HTR-8/SVneo (cell line): Measurements from ENCODE around the gene VEGFD.

ENCODE experiments used
- DNase-seq: peaks from one replicate; pipeline ENCODE4 v3.0.0; 2011; ENCODE audit warnings: low spot score, mixed read lengths; ENCODE audit not compliant: insufficient read length
- FAIRE-seq: peaks from 2 replicates; lab custom pipeline; 2011; peaks lifted over from hg19 to GRCh38; lab: Jason Lieb, UNC

VEGFD gene, protein sequence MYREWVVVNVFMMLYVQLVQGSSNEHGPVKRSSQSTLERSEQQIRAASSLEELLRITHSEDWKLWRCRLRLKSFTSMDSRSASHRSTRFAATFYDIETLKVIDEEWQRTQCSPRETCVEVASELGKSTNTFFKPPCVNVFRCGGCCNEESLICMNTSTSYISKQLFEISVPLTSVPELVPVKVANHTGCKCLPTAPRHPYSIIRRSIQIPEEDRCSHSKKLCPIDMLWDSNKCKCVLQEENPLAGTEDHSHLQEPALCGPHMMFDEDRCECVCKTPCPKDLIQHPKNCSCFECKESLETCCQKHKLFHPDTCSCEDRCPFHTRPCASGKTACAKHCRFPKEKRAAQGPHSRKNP

DNA sequence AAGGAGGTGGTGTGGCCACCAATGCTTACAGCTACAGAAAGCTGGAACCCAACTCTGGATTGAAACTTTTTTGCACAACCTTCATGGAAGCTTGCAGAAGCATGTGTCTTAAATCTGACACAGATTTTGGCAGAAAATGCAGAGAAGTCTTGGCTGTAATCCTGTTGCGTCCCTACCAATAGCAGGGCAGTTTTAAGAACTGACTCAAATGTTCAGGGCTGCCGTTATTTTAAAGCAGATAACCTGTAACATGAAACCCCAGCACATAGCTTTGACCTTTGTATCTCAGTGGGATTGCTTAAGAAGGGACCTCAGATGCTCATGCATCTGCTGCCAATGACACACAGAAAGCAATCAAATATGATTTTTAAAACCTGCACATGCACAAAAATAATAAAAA is at the start of gene VEGFD:
VEGFD (minus strand) TSS at position 110 of the 400 bp plus-strand sequence. CDS start 467 bp downstream, outside the sequence.
- FAIRE-seq (no peak), DNase-seq (no peak)

DNA sequence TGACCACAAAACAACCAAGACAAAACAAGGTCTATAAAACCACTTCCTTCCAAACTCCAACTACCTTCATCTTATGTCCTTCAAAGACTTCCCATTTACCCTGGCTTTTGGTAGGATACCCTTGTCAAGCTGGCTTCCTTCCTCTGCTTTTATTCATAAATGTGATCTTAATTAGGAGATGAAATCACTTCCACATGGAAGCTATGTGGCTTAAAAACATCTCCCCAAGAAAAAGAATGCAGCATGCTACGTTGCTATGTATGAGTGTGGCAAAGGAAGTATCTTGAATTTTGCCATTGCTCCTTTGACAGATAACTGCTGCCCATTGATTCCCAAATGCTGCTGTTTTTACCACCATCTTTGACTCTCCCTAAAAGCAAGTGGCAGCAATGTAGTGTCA is 46.4 kb upstream of the VEGFD start:
- DNase-seq (no peak), FAIRE-seq (no peak)

DNA sequence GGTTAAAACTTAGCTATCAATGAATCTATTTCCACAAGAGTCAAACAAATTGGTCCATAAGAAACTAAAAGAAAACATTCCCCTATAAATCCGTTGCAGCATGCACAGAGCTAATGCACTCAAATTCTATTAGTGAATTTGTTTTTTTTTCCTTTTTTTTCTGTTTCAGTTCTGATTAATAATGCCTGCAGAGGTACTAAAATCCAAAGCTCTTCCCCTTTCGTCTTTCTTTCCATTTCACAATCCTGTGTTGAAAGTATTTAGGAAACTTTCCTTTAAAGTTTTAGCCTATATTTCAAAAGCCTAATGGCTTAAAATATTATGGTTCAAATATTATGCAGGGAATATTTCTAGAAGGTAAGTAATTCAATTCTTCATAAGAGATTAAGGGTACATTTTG is 45.9 kb upstream of the VEGFD start:
- DNase-seq: no peak

DNA sequence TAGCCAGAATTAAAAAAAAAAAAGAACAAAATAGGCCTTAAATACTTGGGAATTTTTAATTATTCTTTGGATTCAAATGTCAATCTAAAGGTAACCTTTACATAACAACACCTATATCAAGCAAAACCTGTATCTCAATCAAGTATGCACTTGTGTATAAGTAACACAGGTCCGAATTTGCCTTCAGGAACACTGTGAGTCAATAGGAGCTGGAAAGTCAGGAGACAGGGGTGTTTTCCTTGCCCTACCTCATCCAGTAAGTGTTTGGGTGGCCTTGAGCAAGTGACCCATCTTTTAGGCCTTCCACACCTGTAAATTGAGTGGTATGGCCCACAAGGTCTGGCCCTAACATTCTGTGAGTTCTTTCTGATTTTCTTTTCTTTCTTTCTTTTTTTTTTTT is 40.8 kb upstream of the VEGFD start:
- DNase-seq: no peak

More for the DNA sequence above, 45.9 kb upstream of the VEGFD start:
- no peak for FAIRE-seq

DNA sequence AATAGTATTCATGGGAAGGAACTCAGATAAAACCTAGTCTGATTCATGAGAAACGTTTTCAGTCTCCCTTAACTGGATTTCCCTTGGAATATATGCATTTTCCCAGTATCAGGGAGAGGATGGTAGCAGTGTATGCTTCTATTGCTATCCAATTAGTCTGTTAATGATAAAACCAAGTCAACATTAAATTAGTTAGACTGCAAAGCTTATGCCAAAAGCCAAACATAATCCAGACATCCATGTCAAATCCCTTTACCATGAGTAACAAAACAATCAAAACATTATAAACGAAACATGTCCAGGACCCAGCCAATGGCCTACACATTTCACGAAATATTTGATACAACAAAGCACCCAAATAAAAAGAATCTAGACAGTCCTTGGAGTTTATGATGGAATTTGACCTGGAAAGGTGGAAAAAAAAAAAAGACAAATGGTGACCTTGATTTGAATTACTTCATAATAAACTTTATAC is 34.5 kb upstream of the VEGFD start:
- DNase-seq (no peak), FAIRE-seq (no peak)

More for the DNA sequence above, 40.8 kb upstream of the VEGFD start:
- no peak for FAIRE-seq

DNA sequence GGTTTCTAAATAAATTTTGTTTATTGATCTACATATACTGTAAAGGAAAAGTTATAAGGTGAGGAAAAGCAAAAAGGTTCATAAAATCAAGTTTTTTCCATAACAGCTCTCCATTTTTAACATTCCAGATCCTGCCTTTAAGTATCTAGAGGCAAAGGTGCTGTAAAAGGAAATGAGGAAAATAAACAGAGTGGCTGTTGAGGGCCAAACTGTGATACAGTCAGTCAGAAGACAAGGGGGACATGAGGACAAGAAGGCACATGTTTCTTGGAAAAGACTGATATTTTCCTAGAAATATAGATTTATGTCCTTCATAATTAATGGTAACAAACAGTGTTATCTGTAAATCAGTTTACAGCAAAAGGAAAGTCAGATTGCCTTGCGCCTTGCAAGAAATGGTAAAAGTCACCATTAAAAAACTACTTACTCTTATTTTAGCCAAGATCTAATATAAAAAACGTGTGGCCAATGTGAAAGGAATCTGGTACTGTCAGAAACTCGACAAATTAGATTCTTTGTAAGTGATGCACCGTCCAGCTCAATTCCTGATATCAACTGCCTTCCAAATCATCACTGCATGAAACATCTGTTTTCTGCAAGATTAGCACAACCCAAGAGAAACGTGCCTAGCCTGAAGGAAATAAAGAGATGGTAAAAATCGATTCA is 34.0 kb upstream of the VEGFD start:
- DNase-seq (no peak), FAIRE-seq (no peak)

DNA sequence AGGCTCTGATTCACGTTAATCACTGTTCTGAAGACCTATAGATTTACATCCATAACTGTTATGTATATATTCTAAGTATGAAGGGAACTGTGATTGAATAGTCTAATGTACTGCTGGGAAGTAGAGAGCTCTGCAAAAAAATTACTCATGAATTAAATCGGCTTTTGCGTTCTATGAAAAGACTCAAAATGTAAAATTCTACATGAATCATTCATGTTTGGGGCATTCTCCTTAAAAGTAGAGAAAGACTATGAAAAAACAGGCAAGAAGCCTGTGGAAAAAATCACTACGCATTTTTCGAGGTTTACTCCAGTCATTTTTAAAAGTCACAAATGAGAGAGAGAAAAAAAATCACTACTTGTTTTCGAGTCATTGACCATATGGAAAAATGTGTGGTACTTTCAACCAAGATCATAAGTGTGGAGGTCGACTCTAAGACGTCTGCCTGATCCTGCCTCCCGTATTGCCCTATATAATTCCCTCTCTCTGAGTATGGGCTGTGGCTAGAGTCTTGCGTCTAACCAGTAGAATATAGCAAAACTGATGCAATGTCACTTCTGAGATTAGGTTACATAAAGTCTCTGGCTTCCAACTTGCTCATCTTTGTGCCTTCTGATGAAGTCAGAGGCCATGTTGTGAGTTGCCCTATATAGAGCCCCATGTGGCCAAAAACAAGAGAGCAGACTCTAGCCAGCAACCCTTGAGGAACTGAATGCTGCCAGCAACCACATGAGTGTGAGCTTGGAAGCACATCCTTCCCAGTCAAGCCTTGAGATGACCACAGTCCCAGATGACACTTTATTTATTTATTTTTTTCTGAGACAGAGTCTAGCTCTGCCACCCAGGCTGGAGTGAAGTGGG is 32.1 kb upstream of the VEGFD start:
- DNase-seq (no peak), FAIRE-seq (no peak)

DNA sequence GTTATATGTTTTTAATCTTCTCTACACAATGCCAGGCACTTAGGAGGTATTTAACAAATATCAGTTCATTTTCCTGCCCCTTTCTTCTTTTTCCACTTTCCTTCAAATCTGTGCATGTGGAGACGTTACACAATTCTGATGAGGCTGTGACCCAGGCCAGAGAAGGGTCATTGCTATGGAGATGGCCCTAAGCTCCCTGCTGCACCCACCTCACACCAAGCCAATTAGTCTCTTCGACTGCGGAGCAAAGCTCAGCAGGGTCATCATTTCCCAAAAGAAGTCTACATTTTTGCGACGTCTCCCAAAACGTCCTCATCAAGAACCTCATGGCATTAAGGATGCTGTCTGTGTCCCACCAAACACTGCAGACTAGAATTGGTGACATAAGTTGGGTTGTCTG is 28.9 kb upstream of the VEGFD start:
- DNase-seq (no peak), FAIRE-seq (no peak)

DNA sequence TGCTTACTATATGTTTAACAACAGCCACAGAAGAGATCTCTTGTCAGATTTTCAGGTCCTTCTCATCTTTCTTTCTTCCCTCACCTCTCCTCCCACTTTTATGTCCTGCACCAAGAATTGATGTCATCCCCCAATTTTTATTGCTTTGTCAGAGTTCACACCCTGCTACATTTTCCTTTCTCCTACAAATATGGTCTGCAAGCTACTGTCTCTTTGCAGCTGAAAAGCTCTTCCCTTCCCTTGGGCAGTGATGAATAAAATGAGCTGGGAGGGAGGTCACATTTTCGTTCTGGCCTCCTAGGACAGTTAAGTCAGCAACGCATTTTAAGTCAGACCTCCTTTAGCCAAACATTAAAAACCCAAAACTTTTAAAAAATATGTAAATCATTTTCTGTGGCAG is 26.7 kb upstream of the VEGFD start:
- FAIRE-seq (no peak), DNase-seq (no peak)

DNA sequence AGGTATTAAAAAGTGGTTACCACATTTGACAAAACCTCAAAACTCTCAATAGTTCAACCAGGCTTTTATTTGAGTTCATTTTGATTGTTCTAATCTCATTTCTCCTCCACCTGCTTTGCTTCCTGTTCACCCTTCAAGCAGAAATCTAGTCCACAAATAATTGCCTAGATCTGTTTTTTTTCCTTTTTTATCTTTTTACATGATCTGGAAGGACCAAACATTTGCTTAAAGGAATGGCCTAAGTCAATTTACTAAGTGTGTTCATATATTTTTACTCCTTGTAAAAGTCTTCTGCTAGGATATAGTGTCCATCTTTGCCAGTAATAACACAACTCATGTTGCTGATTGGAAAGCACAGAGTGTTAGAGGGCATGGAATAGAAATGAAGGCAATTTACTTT is 26.2 kb upstream of the VEGFD start:
- DNase-seq: no peak
- no peak for FAIRE-seq

DNA sequence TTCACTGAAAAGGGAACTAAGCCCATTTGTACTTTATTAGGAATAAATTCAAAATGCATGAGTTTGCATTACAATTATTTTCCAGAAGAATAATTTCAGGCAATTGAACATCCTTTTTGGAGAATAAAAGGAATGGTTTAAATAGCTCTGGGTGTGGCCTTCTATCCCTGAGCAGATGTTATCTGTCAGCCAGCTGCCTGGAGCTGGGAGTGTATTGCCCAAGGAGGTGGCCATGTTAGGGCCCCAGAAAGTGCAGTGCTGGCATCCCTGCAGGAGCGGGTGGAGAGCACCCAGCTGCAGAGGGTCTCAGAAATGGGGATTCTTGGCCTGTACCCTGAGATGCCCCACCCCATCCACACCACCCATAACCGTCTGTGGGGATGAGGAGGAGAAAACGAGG is 21.6 kb upstream of the VEGFD start:
- no peak for DNase-seq
- no peak for FAIRE-seq

DNA sequence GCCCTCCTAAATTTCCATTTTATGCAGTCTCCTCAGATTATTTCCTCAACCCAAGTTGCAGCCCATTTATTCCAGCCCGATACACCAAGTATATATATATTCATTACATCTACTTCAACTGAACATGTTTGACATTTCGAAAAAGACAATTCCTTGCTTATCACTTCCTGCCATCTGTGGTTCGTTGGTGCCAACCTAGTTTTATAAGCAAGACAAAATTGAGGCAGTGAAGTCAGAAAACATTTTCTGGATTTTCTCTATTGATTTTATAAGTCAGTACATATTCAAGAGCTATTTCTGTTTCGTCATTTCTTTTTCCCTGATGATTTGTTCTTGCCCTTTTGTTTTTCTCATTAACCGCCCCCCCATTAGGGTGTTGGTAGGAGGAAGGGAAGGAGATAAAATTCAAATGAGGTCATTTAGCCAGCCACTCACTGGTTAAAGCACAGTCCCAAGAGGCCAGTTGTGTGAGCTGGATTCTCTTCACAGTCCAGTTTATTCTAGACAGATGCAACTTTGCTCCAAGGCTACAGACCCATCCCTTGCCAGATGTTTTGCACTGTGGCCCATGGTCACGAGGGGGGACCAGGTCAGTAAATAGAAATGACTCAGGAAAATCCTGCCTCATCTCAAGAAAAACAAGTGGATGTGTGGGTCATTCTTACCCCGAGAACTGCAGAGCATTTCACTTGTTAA is 20.3 kb upstream of the VEGFD start:
- no peak for DNase-seq
- no peak for FAIRE-seq

DNA sequence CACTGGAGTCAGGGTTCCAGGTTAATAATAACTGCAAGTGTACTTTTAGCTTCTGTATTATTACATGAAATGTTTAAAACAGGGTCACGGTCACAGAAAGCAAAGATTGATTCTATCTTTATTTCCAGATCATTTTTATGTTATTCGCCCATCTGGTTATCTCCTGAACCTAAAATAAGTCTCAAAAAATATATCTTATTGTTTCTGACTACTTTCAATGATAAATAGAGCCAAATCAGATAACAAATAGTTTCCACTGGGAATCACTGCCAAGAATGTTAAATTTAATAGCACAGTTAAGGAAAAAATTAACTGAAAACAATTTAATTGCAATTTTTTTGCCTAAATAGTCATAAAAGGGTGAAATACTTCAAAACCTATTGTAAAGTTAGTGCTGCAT is 17.2 kb upstream of the VEGFD start:
- FAIRE-seq: no peak
- DNase-seq: no peak

DNA sequence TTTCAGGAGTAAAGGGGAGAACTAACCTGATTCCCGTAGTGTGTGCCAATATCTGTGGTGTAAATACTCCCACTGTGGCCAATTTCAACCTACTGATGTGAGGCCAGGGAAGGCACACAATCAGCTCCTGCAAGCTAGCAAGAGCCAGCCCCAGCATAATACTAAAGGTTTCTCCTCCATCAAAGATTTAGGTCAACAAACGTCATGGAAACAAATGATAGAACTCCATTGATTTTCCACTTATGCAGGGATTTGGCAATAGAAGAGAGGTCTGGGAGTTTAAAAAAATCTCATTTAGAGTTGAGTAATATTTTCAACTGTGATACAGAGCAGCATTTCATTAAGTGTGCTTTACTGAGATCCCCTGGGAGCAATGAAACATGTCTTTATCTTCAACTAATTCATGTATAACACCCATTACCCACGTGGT is 15.8 kb upstream of the VEGFD start:
- DNase-seq (no peak), FAIRE-seq (no peak)

DNA sequence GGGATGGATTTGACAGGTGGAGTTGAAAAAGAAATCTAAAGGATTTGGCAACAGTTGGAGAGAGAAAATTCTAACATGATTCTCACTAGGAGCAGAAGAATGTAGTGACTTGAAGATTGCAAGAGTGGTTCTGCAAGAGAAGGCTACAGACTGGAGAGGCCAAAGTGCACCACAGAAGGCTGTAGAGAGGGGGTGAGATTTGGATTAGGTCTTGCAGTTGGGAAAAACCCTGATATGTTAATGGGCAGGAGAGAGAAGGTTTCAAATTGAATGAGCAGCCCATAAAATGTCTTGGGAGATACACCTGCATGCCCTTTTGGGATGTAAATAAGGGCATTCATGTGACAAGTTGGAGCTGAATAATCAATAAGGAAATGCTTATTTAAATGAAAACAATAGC is 14.7 kb upstream of the VEGFD start:
- no peak for FAIRE-seq
- no peak for DNase-seq

DNA sequence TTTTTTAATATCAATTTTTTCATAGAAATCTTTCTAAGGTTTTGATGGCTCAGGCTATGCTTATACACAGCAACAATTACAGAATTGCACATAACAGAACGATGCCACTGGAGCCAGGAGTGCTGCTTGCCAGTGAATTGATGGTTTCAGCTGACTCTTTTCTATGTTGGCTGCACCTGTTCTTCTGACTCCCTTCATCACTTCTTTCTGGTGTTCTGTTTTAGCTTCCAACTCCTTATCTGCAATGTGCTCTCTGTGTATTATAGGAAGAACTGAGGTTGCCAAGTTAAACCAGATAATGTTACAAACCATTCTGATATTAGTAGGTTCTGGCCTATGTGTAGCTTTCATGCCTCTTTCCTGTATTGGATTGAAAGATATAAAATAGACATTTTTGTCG is 11.6 kb upstream of the VEGFD start:
- DNase-seq (no peak), FAIRE-seq (no peak)

DNA sequence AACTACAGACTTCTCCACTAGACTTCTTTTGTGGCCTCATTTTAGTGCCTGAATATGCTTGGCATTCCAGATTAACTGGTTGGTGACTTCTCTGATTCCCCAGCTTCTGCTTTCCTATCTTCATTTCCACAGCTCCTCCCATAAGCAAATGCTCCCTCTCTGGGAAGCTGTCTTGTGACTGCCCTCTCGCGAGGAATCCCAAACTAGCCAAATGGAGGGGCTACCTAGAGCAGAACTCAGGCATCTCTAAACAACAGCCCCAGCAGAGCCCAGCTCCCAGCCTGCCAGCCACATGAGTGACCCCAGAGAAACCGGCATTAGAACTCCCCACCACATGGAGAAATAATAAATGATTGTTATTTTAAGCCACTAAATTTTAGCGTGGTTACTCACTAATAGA is 7.6 kb upstream of the VEGFD start:
- DNase-seq (no peak), FAIRE-seq (no peak)

DNA sequence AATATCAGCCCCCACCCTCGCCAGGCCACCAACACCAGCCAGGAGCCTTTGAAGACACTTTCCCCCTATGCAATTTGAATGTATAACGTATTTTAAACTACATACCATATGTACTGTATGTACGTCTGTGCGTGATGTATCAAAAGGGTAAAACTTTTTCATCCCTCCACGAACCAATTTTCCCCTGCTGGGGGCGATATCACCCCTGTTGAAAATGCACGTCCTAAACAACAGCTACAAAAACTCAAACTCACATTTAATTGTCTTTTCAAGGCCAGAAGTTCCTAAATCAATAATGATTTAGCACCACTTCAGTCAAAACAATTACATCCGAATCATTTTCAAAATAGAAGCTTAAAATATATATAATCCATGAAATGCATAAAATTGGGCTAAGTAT is 1.4 kb downstream of the VEGFD start:
- DNase-seq: no peak
- FAIRE-seq: no peak

DNA sequence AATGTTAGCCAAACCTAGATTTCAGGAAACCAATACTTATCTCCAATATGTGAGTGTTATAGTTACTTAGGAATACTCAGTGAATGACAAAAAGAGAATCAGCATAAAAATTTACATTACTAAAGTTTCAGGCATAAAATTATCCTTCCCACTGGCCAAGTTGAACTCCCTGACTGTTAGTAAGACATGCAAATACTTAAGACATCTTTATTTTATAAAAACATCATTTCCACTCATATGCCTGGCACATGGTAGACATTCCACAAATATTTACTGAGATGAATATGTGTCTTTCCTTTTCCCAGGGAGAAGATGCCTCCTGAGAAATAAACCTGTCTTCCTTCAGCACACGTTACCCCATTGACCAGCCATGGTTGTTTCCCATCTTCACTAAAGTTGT is 7.3 kb downstream of the VEGFD start:
- no peak for FAIRE-seq
- no peak for DNase-seq

DNA sequence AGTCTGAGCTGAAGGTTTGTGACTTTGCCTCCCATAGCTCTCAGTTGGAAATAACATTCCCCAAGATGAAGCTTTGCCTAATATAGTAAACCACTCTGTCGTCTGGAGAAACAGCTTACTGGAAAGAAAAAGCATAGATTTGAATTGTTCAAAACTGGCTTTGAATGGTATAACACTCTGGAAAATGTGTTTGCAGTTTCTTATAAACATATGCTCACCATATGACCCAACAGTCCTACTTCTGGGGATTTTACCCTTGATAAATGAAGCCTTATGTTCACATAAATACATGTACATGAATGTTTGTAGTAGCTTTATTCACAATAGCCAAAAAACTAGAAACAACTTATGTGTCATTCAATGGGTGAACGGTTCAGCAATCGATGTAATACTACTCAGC is 10.2 kb downstream of the VEGFD start:
- DNase-seq: no peak
- FAIRE-seq: no peak
